T-helper 2 cell (primary cell): ENCODE measurements around the gene HBM.
A peak's percentile ranks its signal among the peaks of the same experiment; 100 is the strongest.
"Not testable (repeated sequence)": the region's sequence is repeated elsewhere in the genome, so short reads cannot be mapped to it uniquely, and the experiment has no call there.

Source experiments
- DNase-seq, 5 experiments: peaks; one replicate each; pipeline versions ENCODE4 v3.0.0 to v3.0.0-alpha.2; 2012 to 2022

The HBM gene

GRCh38 chr16:187330-187729 is 21.6 kb downstream of the HBM start:
- DNase-seq = no peak

GRCh38 chr16:188674-189073 is 22.9 kb downstream of the HBM start:
- peak in 1 of 5 experiments; percentile 51 for DNase-seq

GRCh38 chr16:189604-190186 is 23.9 kb downstream of the HBM start:
- no peak for DNase-seq

- no peak for DNase-seq
These were observed 26.1 kb downstream of the HBM start for GRCh38 chr16:191831-192230.

- DNase-seq = no peak
These were observed 26.9 kb downstream of the HBM start for GRCh38 chr16:192686-193085.

- DNase-seq = no peak
These were observed 27.7 kb downstream of the HBM start for GRCh38 chr16:193441-193840.

GRCh38 chr16:194516-194915 is 28.7 kb downstream of the HBM start:
- DNase-seq = no peak

- DNase-seq = no peak
These were observed 34.6 kb downstream of the HBM start for GRCh38 chr16:200388-200787.

- DNase-seq = no peak
These were observed 37.5 kb downstream of the HBM start for GRCh38 chr16:203246-203645.

- DNase-seq = not testable (repeated sequence)
These were observed 38.3 kb downstream of the HBM start for GRCh38 chr16:204046-204445.

GRCh38 chr16:209359-209758 is 43.6 kb downstream of the HBM start:
- not testable (repeated sequence) for DNase-seq

GRCh38 chr16:211631-212180 is 45.9 kb downstream of the HBM start:
- DNase-seq = not testable (repeated sequence)

GRCh38 chr16:212999-213398 is 47.2 kb downstream of the HBM start:
- no peak for DNase-seq
